Upper lobe of left lung (tissue), 6 donors: ENCODE results near the gene MAP7D2. TPM values are rescaled to one million over a fixed set of nuclear protein-coding genes. Genes with fewer than 3 reads are reported as not detected.

Experiments used
- ATAC-seq, 2 donors: fragments of 200-7000 bp; cut with Tn5 transposase; one replicate each; pipeline ENCODE4 v1.9.1; 2022; ENCODE audit warnings: mild to moderate bottlenecking in 2 of 2, moderate library complexity in 2 of 2; ENCODE audit not compliant: low FRiP score in 2 of 2
- DNase-seq, 2 donors: peaks; one replicate each; pipeline ENCODE4 v3.0.0-alpha.2; 2019 to 2020
- H3K27ac ChIP-seq, 4 donors: fragments of 200-600 bp; sonication (generic); one replicate each; pipeline ENCODE4 v1.5.1; 2016 to 2019
- H3K27me3 ChIP-seq, 4 donors: fragments of 200-600 bp; sonication (generic); one replicate each; pipeline ENCODE4 v1.5.1; 2017 to 2019
- H3K36me3 ChIP-seq, 4 donors: fragments of 200-600 bp; sonication (generic); one replicate each; pipeline ENCODE4 v1.5.1; 2016 to 2019
- H3K4me1 ChIP-seq, 4 donors: fragments of 200-600 bp; sonication (generic); one replicate each; pipeline ENCODE4 v1.5.1; 2018 to 2019
- H3K4me3 ChIP-seq, 4 donors: fragments of 200-600 bp; sonication (generic); one replicate each; pipeline ENCODE4 v1.5.1; 2017 to 2019; ENCODE audit warnings: mild to moderate bottlenecking in 2 of 4, moderate library complexity in 1 of 4
- H3K9me3 ChIP-seq, 4 donors: fragments of 200-600 bp; sonication (generic); one replicate each; pipeline ENCODE4 v1.5.1; 2018 to 2019
- EP300 ChIP-seq, 4 donors: sonication (generic); formaldehyde crosslinking; IDR thresholded peaks; one replicate each; pipeline ENCODE4 v1.5.1; 2017; ENCODE audit warnings: antibody characterized with exemption in 4 of 4, control low read depth in 2 of 4
- POLR2A ChIP-seq, 4 donors: fragments of 450-650 bp; IDR thresholded peaks; one replicate each; pipeline ENCODE4 v1.5.1; 2016 to 2017; ENCODE audit warnings: antibody characterized with exemption in 4 of 4, mild to moderate bottlenecking in 2 of 4
- POLR2AphosphoS5 ChIP-seq, 2 donors: sonication (generic); formaldehyde crosslinking; IDR thresholded peaks; one replicate each; pipeline ENCODE4 v1.5.1; 2017; ENCODE audit warnings: antibody characterized with exemption in 2 of 2
- WGBS, 2 donors: methylation state at CpG; one replicate each; pipeline ENCODE4 v1.1.5; 2017 to 2018; 5-methylcytosine and 5-hydroxymethylcytosine counted together
- total RNA-seq, 6 donors: library from RNA; depleted of rRNA in 4 of 6; stranded (reverse); fragments of >200 nt in 4 of 6; gene quantifications; one replicate each; pipeline versions ENCODE4 v1.1.0 to v1.2.1, GENCODE V29; 2016 to 2021
- TF ChIP-seq, protein P1 (sequence below), 6 experiments: fragments of 450-650 bp in 4 of 6; fragments of 200-600 bp in 2 of 6; sonication (generic) in 2 of 6; IDR thresholded peaks; one replicate each; pipeline ENCODE4 v1.5.1; 2016 to 2019; ENCODE audit warnings: antibody characterized with exemption in 6 of 6
- donor health status: DM: no; HTN: no; CAD: no; lungs with moderate emphysema.
- donor health status: DM: no; HTN: yes; CAD: no; lungs with severe emphysema.

Gene MAP7D2
- total RNA-seq, 6 donors from 2014 or later, result under 0.01 to 13.4 (median 0.51) TPM

DNA sequence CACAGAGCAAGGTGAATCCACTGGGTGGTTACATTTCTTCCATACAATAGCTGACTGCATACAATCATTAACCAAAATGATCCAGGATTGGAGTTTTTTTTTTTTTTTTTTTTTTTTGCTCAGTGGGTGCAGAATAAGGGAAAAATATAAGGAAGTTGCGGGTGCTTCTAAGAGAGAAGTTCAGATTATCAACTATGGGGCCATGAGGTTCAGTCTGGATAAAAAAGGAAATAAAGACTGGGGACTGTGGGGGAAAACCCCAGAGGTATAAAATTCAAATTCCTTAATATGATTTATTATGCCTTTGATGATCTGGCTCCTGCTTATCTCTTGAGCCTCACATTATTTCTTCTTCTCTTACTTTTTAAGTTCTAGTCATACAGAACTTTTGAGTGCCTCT is 30.9 kb upstream of the MAP7D2 start:
- Histone ChIP-seq H3K4me3 (no peak overlapping the region), H3K9me3 (no peaks in the 10 kb centered on the region), H3K27me3 (no peaks in the 10 kb centered on the region), H3K36me3 (peaks cover 0 to 9% (median 0%) of the 10 kb centered on the region in 4 donors), H3K4me1 (peaks cover 0 to 1% (median 0%) of the 10 kb centered on the region in 4 donors), H3K27ac (no peak overlapping the region)
- ATAC-seq (no peak), DNase-seq (no peak)
- 55 to 80% methylated on average over 1 of the region's 1 CpG for WGBS, 2 donors
- TF ChIP-seq POLR2AphosphoS5 (IDR thresholded peaks at IDR 0.05), result no peak

DNA sequence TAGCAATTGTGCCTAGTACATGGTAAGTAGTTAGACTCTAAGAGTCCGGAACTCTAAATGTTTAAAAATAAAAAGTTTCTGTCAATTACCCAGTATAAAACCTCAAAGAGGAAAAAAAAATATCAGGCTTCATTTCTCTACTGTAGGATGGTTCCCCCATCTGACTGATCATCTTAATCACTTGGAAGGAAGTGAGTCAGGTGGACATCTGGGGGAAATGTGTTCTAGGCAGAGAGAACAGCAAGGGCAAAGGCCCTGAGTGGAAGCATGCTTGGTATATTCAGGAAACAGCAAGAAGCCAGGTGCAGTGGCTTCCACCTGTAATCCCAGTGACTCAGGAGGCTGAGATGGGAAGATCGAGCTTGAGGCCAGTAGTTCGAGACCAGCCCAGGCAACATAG is 27.8 kb upstream of the MAP7D2 start:
- Histone ChIP-seq H3K36me3 (no peaks in the 10 kb centered on the region), H3K4me3 (no peak overlapping the region), H3K4me1 (peaks cover 0 to 20% (median 8%) of the 10 kb centered on the region in 4 donors), H3K27ac (no peak overlapping the region), H3K27me3 (no peaks in the 10 kb centered on the region), H3K9me3 (no peaks in the 10 kb centered on the region)
- ATAC-seq (no peak), DNase-seq (no peak)
- 70 to 87% methylated on average over 3 of the region's 3 CpGs for WGBS, 2 donors
- no peak for TF ChIP-seq POLR2A (IDR thresholded peaks at IDR 0.05)
- no peak for TF ChIP-seq EP300 (IDR thresholded peaks at IDR 0.05)
- TF ChIP-seq, protein P1, sequence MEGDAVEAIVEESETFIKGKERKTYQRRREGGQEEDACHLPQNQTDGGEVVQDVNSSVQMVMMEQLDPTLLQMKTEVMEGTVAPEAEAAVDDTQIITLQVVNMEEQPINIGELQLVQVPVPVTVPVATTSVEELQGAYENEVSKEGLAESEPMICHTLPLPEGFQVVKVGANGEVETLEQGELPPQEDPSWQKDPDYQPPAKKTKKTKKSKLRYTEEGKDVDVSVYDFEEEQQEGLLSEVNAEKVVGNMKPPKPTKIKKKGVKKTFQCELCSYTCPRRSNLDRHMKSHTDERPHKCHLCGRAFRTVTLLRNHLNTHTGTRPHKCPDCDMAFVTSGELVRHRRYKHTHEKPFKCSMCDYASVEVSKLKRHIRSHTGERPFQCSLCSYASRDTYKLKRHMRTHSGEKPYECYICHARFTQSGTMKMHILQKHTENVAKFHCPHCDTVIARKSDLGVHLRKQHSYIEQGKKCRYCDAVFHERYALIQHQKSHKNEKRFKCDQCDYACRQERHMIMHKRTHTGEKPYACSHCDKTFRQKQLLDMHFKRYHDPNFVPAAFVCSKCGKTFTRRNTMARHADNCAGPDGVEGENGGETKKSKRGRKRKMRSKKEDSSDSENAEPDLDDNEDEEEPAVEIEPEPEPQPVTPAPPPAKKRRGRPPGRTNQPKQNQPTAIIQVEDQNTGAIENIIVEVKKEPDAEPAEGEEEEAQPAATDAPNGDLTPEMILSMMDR (IDR thresholded peaks at IDR 0.05), result no peak
- TF ChIP-seq POLR2AphosphoS5 (IDR thresholded peaks at IDR 0.05), result no peak

DNA sequence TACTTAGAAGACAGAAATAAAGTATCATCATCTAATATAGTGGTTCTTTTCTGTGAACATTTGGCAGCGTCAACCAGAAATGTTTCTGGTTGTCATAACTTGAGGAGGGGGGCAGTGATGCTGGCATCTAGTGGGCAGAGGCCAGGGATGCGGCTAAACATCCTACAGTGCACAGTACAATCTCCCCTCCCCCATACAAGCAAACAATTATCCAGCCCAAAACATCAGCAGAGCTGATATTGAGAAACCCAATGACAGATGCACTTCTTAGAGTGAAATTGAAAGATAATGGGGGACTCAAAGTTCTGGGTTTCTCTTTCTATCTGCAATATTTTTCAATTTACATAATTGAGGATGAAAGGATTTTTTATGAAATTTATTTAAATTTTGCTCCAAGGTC is 26.9 kb upstream of the MAP7D2 start:
- Histone ChIP-seq H3K27ac (peak overlapping the region in 1 of 4 donors; percentile 4), H3K9me3 (no peaks in the 10 kb centered on the region), H3K4me3 (no peak overlapping the region), H3K27me3 (no peaks in the 10 kb centered on the region), H3K4me1 (peaks cover 0 to 27% (median 12%) of the 10 kb centered on the region in 4 donors), H3K36me3 (no peaks in the 10 kb centered on the region)
- 68 to 83% methylated on average over 2 of the region's 2 CpGs for WGBS, 2 donors
- TF ChIP-seq POLR2A (IDR thresholded peaks at IDR 0.05) (no peak), EP300 (IDR thresholded peaks at IDR 0.05) (no peak), POLR2AphosphoS5 (IDR thresholded peaks at IDR 0.05) (no peak)
- TF ChIP-seq, protein P1 (IDR thresholded peaks at IDR 0.05), result no peak
- DNase-seq, result no peak
- ATAC-seq, result no peak

DNA sequence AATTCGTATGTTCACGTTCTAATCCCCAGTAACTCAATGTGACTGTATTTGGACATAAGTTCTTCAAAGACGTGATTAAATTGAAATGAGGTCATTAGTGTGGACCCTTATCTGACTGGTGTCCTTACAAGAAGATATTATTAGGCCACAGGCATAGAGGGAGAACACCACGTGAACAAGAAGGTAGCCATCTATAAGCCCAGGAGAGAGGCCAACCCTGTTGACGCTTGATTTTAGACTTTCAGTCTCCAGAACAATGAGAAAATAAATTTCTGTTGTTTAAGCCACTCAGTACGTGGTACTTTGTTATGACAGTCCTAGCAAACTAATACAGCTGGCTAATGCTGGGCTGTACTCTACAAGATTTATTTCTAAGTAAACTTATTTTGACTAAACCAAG is 26.4 kb upstream of the MAP7D2 start:
- Histone ChIP-seq H3K36me3 (peaks cover 0 to 3% (median 1%) of the 10 kb centered on the region in 4 donors), H3K9me3 (no peaks in the 10 kb centered on the region), H3K27ac (peak overlapping the region in 1 of 4 donors; percentile 4), H3K27me3 (no peaks in the 10 kb centered on the region), H3K4me3 (no peak overlapping the region), H3K4me1 (peaks cover 0 to 27% (median 12%) of the 10 kb centered on the region in 4 donors)
- DNase-seq, result no peak
- WGBS, 2 donors, result 71 to 75% methylated on average over 6 of the region's 6 CpGs
- no peak for ATAC-seq
- TF ChIP-seq POLR2AphosphoS5 (IDR thresholded peaks at IDR 0.05) (no peak), POLR2A (IDR thresholded peaks at IDR 0.05) (no peak), EP300 (IDR thresholded peaks at IDR 0.05) (no peak)
- TF ChIP-seq, protein P1 (IDR thresholded peaks at IDR 0.05), result no peak

DNA sequence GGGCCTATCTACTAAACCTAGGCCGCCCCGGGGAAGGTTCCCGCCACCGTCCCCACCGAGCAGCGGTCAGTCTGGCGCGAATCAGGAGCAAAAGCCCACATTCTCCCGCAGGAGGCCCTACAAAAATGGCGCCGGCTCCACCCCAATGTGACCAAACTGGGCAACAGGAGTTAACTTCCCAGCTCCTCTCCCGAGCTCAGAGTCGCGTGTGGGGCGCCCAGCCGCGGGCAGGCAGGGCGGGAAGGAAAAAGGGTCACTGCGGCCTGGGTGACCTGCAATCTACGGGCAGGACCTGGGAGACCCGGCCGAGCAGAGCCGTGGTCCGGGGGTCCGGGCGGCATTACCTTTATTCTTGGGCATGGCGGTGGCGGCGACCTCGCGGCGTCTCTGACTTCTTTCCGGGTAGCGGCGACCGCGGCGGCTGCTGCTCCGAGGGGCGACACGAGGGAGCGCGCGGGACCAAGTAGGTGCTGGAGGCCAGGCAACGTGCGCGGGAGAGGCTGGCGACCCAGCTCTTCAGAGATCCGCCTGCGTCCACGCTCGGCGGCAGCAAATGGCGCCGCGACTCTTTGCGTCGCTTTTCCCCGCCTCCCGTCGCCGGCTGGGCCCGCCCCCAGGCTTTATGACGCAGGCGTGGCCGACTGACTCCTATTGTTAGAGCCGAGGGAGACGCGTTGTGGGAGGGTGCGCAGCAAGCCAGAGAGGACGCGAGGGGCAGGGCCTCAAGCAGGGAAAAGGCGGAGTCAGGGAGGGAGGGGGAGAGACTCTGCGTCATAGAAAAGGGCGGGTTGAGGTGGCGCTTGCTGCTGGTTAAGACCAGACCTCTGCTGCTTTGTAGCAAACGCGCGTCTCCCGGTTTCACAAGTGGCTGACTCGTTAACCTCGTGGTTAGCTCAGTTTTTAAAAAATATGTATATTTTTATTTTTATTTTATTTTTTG is 24.8 kb upstream of the MAP7D2 start, which contains the start of gene EIF1AX:
TSS of gene EIF1AX (minus strand) at position 558 of the 940 bp plus-strand sequence. CDS start at position 360, 198 bp downstream.
- ATAC-seq, result peak; percentile 100
- peaks cover 0 to 27% (median 13%) of the 10 kb centered on the region in 4 donors for H3K4me1 ChIP-seq
- H3K36me3 ChIP-seq, result peaks cover 0 to 18% (median 11%) of the 10 kb centered on the region in 4 donors
- peak; percentile 43 to 92 (median 82) for TF ChIP-seq POLR2A (IDR thresholded peaks at IDR 0.05)
- peak in 1 of 4 donors; percentile 48 for TF ChIP-seq EP300 (IDR thresholded peaks at IDR 0.05)
- peak; percentile 92 to 96 for TF ChIP-seq POLR2AphosphoS5 (IDR thresholded peaks at IDR 0.05)
- TF ChIP-seq, protein P1 (IDR thresholded peaks at IDR 0.05), result peak in 1 of 6 experiments; percentile 23
- H3K27me3 ChIP-seq, result no peaks in the 10 kb centered on the region
- WGBS, 2 donors, result 0 to 1% methylated on average over 8 to 45 of the region's 82 CpGs
- DNase-seq, result peak; percentile 98 to 100
- peak within 1 kb of the TSS; percentile 68 to 79 (median 72) for H3K4me3 ChIP-seq
- H3K9me3 ChIP-seq, result no peaks in the 10 kb centered on the region
- peak within 1 kb of the TSS; percentile 88 to 95 (median 92) for H3K27ac ChIP-seq
